CD4-positive, CD25-positive, alpha-beta regulatory T cell (primary cell): Measurements from ENCODE around the gene NPAS2. TPM values are rescaled to one million over a fixed set of nuclear protein-coding genes. Genes with fewer than 3 reads are reported as not detected.
A peak's percentile ranks its signal among the peaks of the same experiment; 100 is the strongest.

Experiments used
- ATAC-seq, 2 donors: fragments of 150-1000 bp; cut with Tn5 transposase; one replicate each; pipeline ENCODE4 v1.10.0; 2021; ENCODE audit warnings: low read depth in 2 of 2, moderate number of reproducible peaks in 2 of 2, moderate library complexity in 1 of 2
- DNase-seq, 3 donors: peaks; one replicate each; pipeline versions ENCODE4 v3.0.0 to v3.0.0-alpha.2; 2012 to 2022; ENCODE audit warnings: mixed read lengths in 1 of 3
- H3K27ac ChIP-seq: one replicate; pipeline ENCODE4 v1.7.0; 2013; ENCODE audit warnings: mild to moderate bottlenecking, low read length; ENCODE audit not compliant: insufficient read depth, poor library complexity, severe bottlenecking
- H3K27me3 ChIP-seq: one replicate; pipeline ENCODE4 v1.7.0; 2013; ENCODE audit warnings: low read length; ENCODE audit not compliant: control insufficient read depth, insufficient read depth
- H3K36me3 ChIP-seq: one replicate; pipeline ENCODE4 v1.7.0; 2013; ENCODE audit warnings: mild to moderate bottlenecking, low read length, moderate library complexity; ENCODE audit not compliant: control insufficient read depth, insufficient read depth
- H3K4me1 ChIP-seq: 2 replicates; pipeline ENCODE4 v1.7.0; 2013; ENCODE audit warnings: mild to moderate bottlenecking, low read length; ENCODE audit not compliant: insufficient read depth, control insufficient read depth, poor library complexity, severe bottlenecking
- H3K4me3 ChIP-seq: one replicate; pipeline ENCODE4 v1.7.0; 2013; ENCODE audit warnings: low read depth, mild to moderate bottlenecking, low read length, moderate library complexity
- H3K9me3 ChIP-seq, 2 experiments: 1 replicate in 1 of 2; 2 replicates in 1 of 2; pipeline ENCODE4 v1.7.0; 2013; ENCODE audit warnings: low read length in 2 of 2, mild to moderate bottlenecking in 1 of 2, moderate library complexity in 1 of 2; ENCODE audit not compliant: control insufficient read depth in 2 of 2
- H3K27ac Mint-ChIP-seq, 3 donors: one replicate each; pipeline ENCODE4 v1.8.0; 2020 to 2022; ENCODE audit warnings: mild to moderate bottlenecking in 3 of 3, mixed read lengths in 3 of 3, moderate library complexity in 2 of 3
- H3K27me3 Mint-ChIP-seq: one replicate; pipeline ENCODE4 v1.8.0; 2022; ENCODE audit warnings: mild to moderate bottlenecking, mixed read lengths
- H3K36me3 Mint-ChIP-seq: one replicate; pipeline ENCODE4 v1.8.0; 2020; ENCODE audit warnings: mixed read lengths
- H3K4me1 Mint-ChIP-seq, 4 donors: one replicate each; pipeline ENCODE4 v1.8.0; 2020 to 2022; ENCODE audit warnings: mixed read lengths in 4 of 4, mild to moderate bottlenecking in 1 of 4
- H3K4me3 Mint-ChIP-seq, 4 donors: one replicate each; pipeline ENCODE4 v1.8.0; 2020 to 2022; ENCODE audit warnings: mild to moderate bottlenecking in 4 of 4, mixed read lengths in 4 of 4, moderate library complexity in 3 of 4
- H3K9me3 Mint-ChIP-seq, 7 donors: one replicate each; pipeline ENCODE4 v1.8.0; 2020 to 2022; ENCODE audit warnings: mixed read lengths in 7 of 7, mild to moderate bottlenecking in 3 of 7, moderate library complexity in 2 of 7
- polyA plus RNA-seq, 4 donors: library from polyadenylated mRNA; unstranded; fragments of 300-500 nt; fragmentation: Illumina TruSeq; gene quantifications; one replicate each; pipeline ENCODE4 v1.2.3, GENCODE V29; 2021
- total RNA-seq: library from RNA; stranded (reverse); gene quantifications from one replicate; pipeline ENCODE4 v1.2.3, GENCODE V29; 2022

NPAS2 gene
- total and polyA plus RNA-seq, 5 donors from 2014 or later = 0.22 to 0.72 (median 0.54) TPM; not detected in 1

- no peaks in the 10 kb centered on the region for H3K9me3 ChIP-seq
These were observed 39.5 kb upstream of the NPAS2 start for GRCh38 chr2:100780203-100781008.

DNA sequence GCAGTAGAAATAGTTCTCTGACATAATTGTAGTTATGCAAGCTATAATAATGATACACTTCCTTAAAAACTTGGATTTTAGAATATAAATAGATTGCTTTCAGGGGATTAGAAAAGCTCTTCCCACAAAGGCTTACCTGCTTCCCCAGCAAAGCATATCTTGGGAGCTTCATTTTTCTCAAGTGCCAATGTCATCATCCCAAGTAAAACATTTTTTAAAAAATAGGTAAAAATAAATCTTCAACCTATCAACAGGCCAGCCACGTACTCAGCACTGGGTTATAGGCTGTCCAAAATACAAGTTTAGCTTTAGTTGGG is 39.0 kb upstream of the NPAS2 start:
- ATAC-seq (no peak), DNase-seq (no peak)
- no peaks in the 10 kb centered on the region for H3K4me1 Mint-ChIP-seq
- Histone ChIP-seq H3K4me1 (no peaks in the 10 kb centered on the region), H3K36me3 (no peaks in the 10 kb centered on the region), H3K27me3 (no peaks in the 10 kb centered on the region), H3K4me3 (no peak overlapping the region), H3K27ac (no peak overlapping the region), H3K9me3 (no peaks in the 10 kb centered on the region)
- H3K27ac Mint-ChIP-seq = no peak overlapping the region
- no peak overlapping the region for H3K4me3 Mint-ChIP-seq
- H3K27me3 Mint-ChIP-seq = peaks cover 5% of the 10 kb centered on the region
- no peaks in the 10 kb centered on the region for H3K36me3 Mint-ChIP-seq
- H3K9me3 Mint-ChIP-seq = peaks cover 0 to 2% (median 0%) of the 10 kb centered on the region in 7 donors

More at GRCh38 chr2:100780203-100781008, 39.5 kb upstream of the NPAS2 start:
- H3K36me3 Mint-ChIP-seq = no peaks in the 10 kb centered on the region
- no peaks in the 10 kb centered on the region for H3K4me1 Mint-ChIP-seq
- H3K4me3 Mint-ChIP-seq = peak overlapping the region in 1 of 4 donors; percentile 34
- Histone ChIP-seq H3K27ac (no peak overlapping the region), H3K4me1 (no peaks in the 10 kb centered on the region), H3K27me3 (no peaks in the 10 kb centered on the region), H3K36me3 (no peaks in the 10 kb centered on the region), H3K4me3 (no peak overlapping the region)
- ATAC-seq (no peak), DNase-seq (no peak)
- H3K9me3 Mint-ChIP-seq = peaks cover 0 to 2% (median 0%) of the 10 kb centered on the region in 7 donors
- peaks cover 5% of the 10 kb centered on the region for H3K27me3 Mint-ChIP-seq
- H3K27ac Mint-ChIP-seq = no peak overlapping the region

- peaks cover 5% of the 10 kb centered on the region for H3K27me3 Mint-ChIP-seq
- no peak for ATAC-seq
These were observed 38.2 kb upstream of the NPAS2 start for GRCh38 chr2:100781523-100782379.

GRCh38 chr2:100782380-100782878 is 37.5 kb upstream of the NPAS2 start:
- peaks cover 5% of the 10 kb centered on the region for H3K27me3 Mint-ChIP-seq
- no peak for ATAC-seq
- H3K27ac Mint-ChIP-seq = no peak overlapping the region

More at GRCh38 chr2:100781523-100782379, 38.2 kb upstream of the NPAS2 start:
- Mint-ChIP-seq H3K27ac (no peak overlapping the region), H3K4me1 (no peaks in the 10 kb centered on the region), H3K4me3 (no peak overlapping the region), H3K36me3 (no peaks in the 10 kb centered on the region), H3K9me3 (peaks cover 0 to 2% (median 0%) of the 10 kb centered on the region in 7 donors)
- DNase-seq = no peak
- Histone ChIP-seq H3K27ac (no peak overlapping the region), H3K4me1 (no peaks in the 10 kb centered on the region), H3K27me3 (no peaks in the 10 kb centered on the region), H3K4me3 (no peak overlapping the region), H3K36me3 (no peaks in the 10 kb centered on the region), H3K9me3 (no peaks in the 10 kb centered on the region)

DNA sequence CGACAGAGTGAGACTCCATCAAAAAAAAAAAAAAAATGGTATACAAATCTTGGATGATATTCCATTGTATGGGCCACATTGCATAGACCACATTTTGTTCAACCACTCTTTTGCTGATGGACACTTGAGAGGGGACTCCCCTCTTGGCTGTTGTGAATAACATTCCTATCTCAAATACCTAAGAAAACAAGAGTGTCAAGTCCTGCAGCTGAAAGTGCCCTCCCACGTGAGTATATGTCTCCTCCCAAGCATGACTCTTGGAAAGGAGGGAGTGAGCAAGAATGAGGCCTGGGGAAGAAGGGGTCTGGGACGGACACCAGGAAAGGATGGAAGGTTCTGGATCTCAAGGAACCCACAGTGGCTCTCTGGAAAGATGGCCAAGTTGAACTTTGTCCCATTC is 36.0 kb upstream of the NPAS2 start:
- no peak for ATAC-seq

More at GRCh38 chr2:100782380-100782878, 37.5 kb upstream of the NPAS2 start:
- Mint-ChIP-seq H3K4me3 (no peak overlapping the region), H3K36me3 (no peaks in the 10 kb centered on the region), H3K9me3 (peaks cover 0 to 2% (median 0%) of the 10 kb centered on the region in 7 donors), H3K4me1 (no peaks in the 10 kb centered on the region)
- no peaks in the 10 kb centered on the region for H3K9me3 ChIP-seq
- H3K4me3 ChIP-seq = no peak overlapping the region
- no peak overlapping the region for H3K27ac ChIP-seq
- DNase-seq = no peak
- H3K27me3 ChIP-seq = no peaks in the 10 kb centered on the region
- no peaks in the 10 kb centered on the region for H3K36me3 ChIP-seq
- H3K4me1 ChIP-seq = no peaks in the 10 kb centered on the region

DNA sequence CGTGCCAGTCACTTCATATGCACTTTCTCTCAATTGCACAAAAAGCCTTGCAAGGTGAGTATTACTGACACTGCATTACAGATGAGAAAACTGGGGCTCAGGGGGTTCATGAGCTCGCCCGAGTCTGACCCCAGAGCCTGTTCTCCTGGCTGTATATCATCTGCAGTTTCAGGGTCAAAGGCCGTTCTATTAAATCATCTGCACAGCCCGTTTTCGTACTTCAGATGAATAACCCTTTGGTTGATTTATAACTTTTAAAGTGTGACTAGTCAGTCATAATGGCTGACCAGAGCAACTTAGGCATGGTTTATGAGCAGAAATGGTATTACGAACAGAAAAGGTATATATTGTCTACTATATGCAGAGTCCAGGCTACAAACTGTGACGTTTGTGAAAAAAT is 35.3 kb upstream of the NPAS2 start:
- DNase-seq = no peak
- Mint-ChIP-seq H3K4me3 (no peak overlapping the region), H3K36me3 (no peaks in the 10 kb centered on the region), H3K27me3 (peaks cover 5% of the 10 kb centered on the region), H3K4me1 (no peaks in the 10 kb centered on the region), H3K9me3 (peaks cover 0 to 1% (median 0%) of the 10 kb centered on the region in 7 donors), H3K27ac (no peak overlapping the region)
- Histone ChIP-seq H3K27me3 (no peaks in the 10 kb centered on the region), H3K9me3 (no peaks in the 10 kb centered on the region), H3K36me3 (no peaks in the 10 kb centered on the region), H3K27ac (no peak overlapping the region), H3K4me1 (no peaks in the 10 kb centered on the region), H3K4me3 (no peak overlapping the region)
- ATAC-seq = no peak

More for the DNA sequence above, 36.0 kb upstream of the NPAS2 start:
- no peak overlapping the region for H3K4me3 ChIP-seq
- H3K4me1 Mint-ChIP-seq = no peaks in the 10 kb centered on the region
- no peak for DNase-seq
- H3K36me3 ChIP-seq = no peaks in the 10 kb centered on the region
- no peak overlapping the region for H3K27ac Mint-ChIP-seq
- no peaks in the 10 kb centered on the region for H3K9me3 ChIP-seq
- H3K36me3 Mint-ChIP-seq = no peaks in the 10 kb centered on the region
- peaks cover 5% of the 10 kb centered on the region for H3K27me3 Mint-ChIP-seq
- H3K9me3 Mint-ChIP-seq = peaks cover 0 to 1% (median 0%) of the 10 kb centered on the region in 7 donors
- H3K4me1 ChIP-seq = no peaks in the 10 kb centered on the region
- H3K4me3 Mint-ChIP-seq = no peak overlapping the region
- H3K27me3 ChIP-seq = no peaks in the 10 kb centered on the region
- no peak overlapping the region for H3K27ac ChIP-seq

DNA sequence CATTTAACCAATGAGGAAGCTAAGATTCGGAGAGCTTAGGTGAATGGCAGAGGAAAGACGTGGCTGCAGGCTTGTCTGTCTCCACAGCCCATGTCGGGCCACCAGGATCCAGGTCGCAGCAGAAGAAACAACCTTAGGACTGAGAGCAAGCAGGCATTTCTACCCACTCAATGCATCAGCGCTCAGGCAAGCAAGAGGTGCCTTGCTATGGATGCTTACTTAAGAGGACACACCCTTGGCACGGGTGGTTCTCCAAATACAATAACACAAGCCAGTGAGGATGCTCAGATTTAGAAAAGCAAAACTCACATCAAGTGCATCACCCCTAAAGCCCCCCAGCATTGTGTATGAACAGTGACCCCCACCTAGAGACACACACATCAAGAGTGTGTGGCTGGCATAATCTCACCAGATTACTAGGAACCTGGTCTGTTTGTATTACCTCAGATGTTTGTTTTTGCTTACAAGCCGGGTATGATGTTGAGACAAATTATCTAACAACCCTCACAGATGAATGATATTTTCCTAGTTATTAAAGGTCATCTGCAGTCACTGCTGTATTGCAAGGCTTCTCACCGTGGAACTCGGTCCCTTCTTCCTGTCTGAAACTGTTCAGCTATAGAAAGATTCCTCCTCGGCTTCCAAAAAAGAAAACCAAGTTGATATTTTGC is 34.2 kb upstream of the NPAS2 start:
- Histone ChIP-seq H3K4me1 (no peaks in the 10 kb centered on the region), H3K36me3 (no peaks in the 10 kb centered on the region), H3K4me3 (no peak overlapping the region), H3K9me3 (no peaks in the 10 kb centered on the region), H3K27ac (no peak overlapping the region), H3K27me3 (no peaks in the 10 kb centered on the region)
- H3K4me3 Mint-ChIP-seq = no peak overlapping the region
- no peak for DNase-seq
- peaks cover 0 to 1% (median 0%) of the 10 kb centered on the region in 7 donors for H3K9me3 Mint-ChIP-seq
- H3K36me3 Mint-ChIP-seq = no peaks in the 10 kb centered on the region
- no peaks in the 10 kb centered on the region for H3K4me1 Mint-ChIP-seq
- H3K27me3 Mint-ChIP-seq = peaks cover 5% of the 10 kb centered on the region
- ATAC-seq = no peak
- no peak overlapping the region for H3K27ac Mint-ChIP-seq
